ENCODE measurements around the gene CIAO3.

Gene CIAO3

GRCh38 chr16:687499-687898 is 53.3 kb downstream of the CIAO3 start:
- no peak for DNase-seq

DNA sequence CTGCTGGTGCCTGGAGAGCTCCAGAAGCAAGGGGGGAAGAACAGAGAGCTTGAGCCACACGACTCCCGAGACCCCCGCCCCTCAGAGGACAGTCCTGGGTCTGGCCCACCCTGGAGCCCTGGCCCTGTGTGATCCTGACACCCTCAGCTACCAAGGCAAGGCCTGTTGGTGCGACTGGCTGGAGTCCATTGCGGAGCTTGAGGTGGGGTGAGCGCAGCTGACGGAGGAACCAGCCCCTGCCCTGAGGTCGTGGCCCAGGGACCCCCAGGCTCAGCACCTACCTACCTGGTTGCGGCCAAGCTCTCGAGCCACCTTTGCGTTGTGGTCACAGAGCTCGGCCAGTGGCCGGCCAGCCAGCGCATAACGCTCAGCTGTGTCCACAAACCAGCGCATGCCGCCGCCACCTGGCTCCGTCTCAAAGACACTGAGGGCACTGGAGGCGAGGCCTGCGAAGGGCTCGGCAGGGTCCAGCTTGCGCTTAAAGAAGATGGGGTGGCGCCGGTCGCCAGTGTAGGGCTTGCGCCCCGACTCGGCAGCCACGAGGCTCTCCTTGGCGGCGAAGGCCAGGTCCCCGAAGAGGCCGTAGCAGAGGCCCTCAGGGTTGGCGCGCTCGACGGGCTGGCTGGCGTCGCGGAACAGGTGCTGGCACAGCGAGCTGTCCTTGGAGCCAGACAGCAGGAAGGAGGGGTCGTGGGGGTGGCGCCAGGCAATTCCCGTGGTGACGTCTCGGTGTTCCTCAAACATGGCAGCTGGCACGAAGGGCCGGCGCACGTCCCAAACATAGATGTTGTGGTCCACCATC is 54.1 kb downstream of the CIAO3 start:
- no peak for DNase-seq

DNA sequence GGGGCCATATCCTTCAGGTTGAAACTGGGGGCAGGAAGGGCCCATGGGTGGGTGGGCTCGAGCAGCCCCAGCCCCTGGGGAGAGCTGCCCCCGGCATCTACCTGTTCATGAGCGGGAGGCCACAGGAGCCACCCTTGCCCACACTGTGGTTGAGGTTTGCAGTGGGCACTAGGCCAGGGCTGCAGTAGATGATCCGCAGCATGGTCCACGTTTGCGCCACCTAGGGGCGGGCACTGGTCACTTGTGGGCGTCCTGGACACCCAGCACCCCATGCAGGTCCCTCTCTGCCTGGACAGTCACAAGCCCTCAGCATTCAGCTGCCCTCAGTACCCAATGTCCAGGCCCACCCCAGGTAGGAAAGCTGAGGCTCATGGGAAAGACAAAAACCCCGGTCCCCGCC is 54.8 kb downstream of the CIAO3 start:
- no peak for DNase-seq

- no peak for DNase-seq
These were observed 55.7 kb downstream of the CIAO3 start for GRCh38 chr16:684961-685696.

- peak; percentile 98 for DNase-seq
These were observed 56.6 kb downstream of the CIAO3 start, which contains the start of gene JMJD8 for GRCh38 chr16:684071-684794. JMJD8 (minus strand) TSS chr16:684334; CDS start chr16:684319, 15 bp downstream.

- peak; percentile 45 for DNase-seq
These were observed 57.3 kb downstream of the CIAO3 start for GRCh38 chr16:683396-684070.

- no peak for DNase-seq
These were observed 58.1 kb downstream of the CIAO3 start for GRCh38 chr16:682493-683395.

DNA sequence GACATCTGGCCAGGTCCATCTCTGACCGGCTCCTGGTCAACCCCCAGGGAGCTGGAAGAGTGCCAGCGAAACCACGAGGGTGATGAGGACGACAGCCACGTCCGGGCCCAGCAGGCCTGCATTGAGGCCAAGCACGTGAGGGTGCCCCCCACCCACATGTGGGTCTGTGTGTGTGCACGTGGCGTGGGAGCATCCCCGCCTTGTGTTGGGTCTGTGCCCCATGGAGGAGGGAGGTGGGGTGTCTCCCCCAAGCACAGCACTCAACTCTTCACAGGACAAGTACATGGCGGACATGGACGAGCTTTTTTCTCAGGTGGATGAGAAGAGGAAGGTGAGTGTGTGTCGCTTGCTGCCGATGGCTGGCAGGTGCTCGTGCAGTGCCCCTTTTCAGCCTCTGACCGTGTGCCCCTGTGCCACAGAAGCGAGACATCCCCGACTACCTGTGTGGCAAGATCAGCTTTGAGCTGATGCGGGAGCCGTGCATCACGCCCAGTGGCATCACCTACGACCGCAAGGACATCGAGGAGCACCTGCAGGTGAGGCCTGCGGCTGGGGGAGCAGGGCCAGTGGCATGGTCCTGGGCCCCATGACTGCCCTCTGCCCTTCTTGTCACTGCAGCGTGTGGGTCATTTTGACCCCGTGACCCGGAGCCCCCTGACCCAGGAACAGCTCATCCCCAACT is 58.9 kb downstream of the CIAO3 start:
- DNase-seq: no peak

DNA sequence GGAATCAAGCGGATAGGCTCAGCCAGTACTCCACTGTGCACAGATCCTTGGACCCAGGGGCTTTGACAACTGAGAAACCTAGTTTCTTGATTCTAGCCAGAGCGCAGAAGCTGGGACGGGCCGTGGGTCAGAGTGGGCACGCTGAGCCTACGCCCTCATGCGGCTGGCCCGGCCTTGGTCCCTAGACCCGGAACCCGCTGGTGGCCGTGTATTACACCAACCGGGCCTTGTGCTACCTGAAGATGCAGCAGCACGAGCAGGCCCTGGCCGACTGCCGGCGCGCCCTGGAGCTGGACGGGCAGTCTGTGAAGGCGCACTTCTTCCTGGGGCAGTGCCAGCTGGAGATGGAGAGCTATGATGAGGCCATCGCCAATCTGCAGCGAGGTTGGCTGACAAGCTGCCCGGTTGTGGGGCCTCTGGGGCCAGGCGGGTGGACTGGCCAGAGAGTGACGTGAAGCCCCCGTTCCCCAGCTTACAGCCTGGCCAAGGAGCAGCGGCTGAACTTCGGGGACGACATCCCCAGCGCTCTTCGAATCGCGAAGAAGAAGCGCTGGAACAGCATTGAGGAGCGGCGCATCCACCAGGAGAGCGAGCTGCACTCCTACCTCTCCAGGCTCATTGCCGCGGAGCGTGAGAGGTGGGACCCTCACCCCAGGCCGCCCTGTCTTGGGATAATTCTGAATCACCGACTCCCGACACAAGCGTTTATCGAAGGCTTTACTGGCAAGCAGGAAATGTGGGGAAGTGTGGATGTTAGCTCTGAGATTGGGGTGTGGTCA is 59.6 kb downstream of the CIAO3 start:
- DNase-seq: peak; percentile 47

DNA sequence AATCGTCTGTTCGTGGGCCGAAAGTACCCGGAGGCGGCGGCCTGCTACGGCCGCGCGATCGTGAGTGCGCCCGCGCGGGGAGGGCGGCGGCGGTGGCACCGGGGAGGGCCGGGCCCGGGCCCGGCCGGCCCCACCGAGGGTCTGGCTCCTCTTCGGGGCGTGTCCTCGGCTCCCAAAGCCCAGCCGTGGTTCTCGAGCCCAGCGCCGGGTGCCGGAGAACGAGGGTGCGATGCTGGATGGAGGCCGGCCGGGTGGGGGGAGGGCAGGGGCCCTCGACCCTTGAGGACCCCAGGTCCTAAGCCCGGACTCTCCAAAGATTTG is 60.2 kb downstream of the CIAO3 start:
- DNase-seq: no peak

GRCh38 chr16:679814-680624 is 60.8 kb downstream of the CIAO3 start, which contains the start of gene STUB1:
STUB1 (plus strand) TSS chr16:680410; CDS start chr16:680526, 116 bp downstream.
- peak; percentile 94 for DNase-seq

All from stimulated activated CD8-positive, alpha-beta memory T cell treated with anti-CD3 and anti-CD28 coated beads, Interleukin-4, amount 100 ng/mL, for 48 hours (primary cell).